Left colon (tissue), 2 donors: ENCODE results near the gene CTTNBP2. TPM values are rescaled to one million over a fixed set of nuclear protein-coding genes. Genes with fewer than 3 reads are reported as not detected.

ENCODE experiments used
- ATAC-seq: fragments of 200-7000 bp; cut with Tn5 transposase; one replicate; pipeline ENCODE4 v1.9.1; 2020; ENCODE audit warnings: mild to moderate bottlenecking, moderate library complexity
- DNase-seq, 2 donors: peaks; one replicate each; pipeline ENCODE4 v3.0.0-alpha.2; 2020
- intact Hi-C, 2 donors: fragments of 100-400 bp; cut with DNase I in 1 of 2; cut with micrococcal nuclease in 1 of 2; formaldehyde crosslinking; loops; one replicate each; pipeline versions ENCODE4 v1.11.2 to v1.14.0; 2022; cut with DNase I, micrococcal nuclease
- total RNA-seq, 2 donors: library from RNA; stranded (reverse); fragmentation: NEBNext Ultra II Directional; extraction: Animal tissue kit (Norgen Biotek cat#: 25700); gene quantifications; one replicate each; pipeline ENCODE4 v1.2.1, GENCODE V29; 2021
- donor health status: DM: no; HTN: no; CAD: no.
- donor health status: DM: yes; HTN: yes; CAD: no.

The CTTNBP2 gene
- total RNA-seq, 2 donors from 2014 or later, result 2.2 to 3.8 TPM

- ATAC-seq (no peak), DNase-seq (no peak)
- intact Hi-C loops, result no loop called here
Observed at GRCh38 chr7:117874191-117874700, 1.0 kb upstream of the CTTNBP2 start.

GRCh38 chr7:117872561-117873309 lies 506 bp downstream of the CTTNBP2 start:
- intact Hi-C loops, result no loop called here
- peak; percentile 42 for ATAC-seq

GRCh38 chr7:117871778-117872538 lies 1.3 kb downstream of the CTTNBP2 start:
- ATAC-seq (no peak), DNase-seq (peak in 1 of 2 donors; percentile 9)
- intact Hi-C loops, result no loop called here

More at GRCh38 chr7:117872561-117873309, 506 bp downstream of the CTTNBP2 start:
- DNase-seq, result peak in 1 of 2 donors; percentile 18

GRCh38 chr7:117871401-117871777 lies 1.9 kb downstream of the CTTNBP2 start:
- intact Hi-C loops, result no loop called here

GRCh38 chr7:117870448-117871130 lies 2.7 kb downstream of the CTTNBP2 start:
- intact Hi-C loops, result no loop called here
- DNase-seq (no peak), ATAC-seq (no peak)

More at GRCh38 chr7:117871401-117871777, 1.9 kb downstream of the CTTNBP2 start:
- DNase-seq (no peak), ATAC-seq (no peak)

GRCh38 chr7:117869374-117869773 lies 3.9 kb downstream of the CTTNBP2 start:
- intact Hi-C loops, result no loop called here
- ATAC-seq (no peak), DNase-seq (no peak)

- ATAC-seq (no peak), DNase-seq (no peak)
- intact Hi-C loops, result no loop called here
Observed at GRCh38 chr7:117863618-117864017, 9.6 kb downstream of the CTTNBP2 start.

GRCh38 chr7:117862378-117862777 lies 10.9 kb downstream of the CTTNBP2 start:
- DNase-seq, result no peak
- peak; percentile 58 for ATAC-seq
- intact Hi-C loops, result no loop called here

- ATAC-seq (no peak), DNase-seq (no peak)
- intact Hi-C loops, result no loop called here
Observed at GRCh38 chr7:117859246-117859812, 13.9 kb downstream of the CTTNBP2 start.

- ATAC-seq (no peak), DNase-seq (no peak)
- intact Hi-C loops, result no loop called here
Observed at GRCh38 chr7:117858712-117859111, 14.5 kb downstream of the CTTNBP2 start.

- ATAC-seq (no peak), DNase-seq (no peak)
- intact Hi-C loops, result no loop called here
Observed at GRCh38 chr7:117857718-117858117, 15.5 kb downstream of the CTTNBP2 start.

- intact Hi-C loops, result no loop called here
- ATAC-seq, result no peak
- DNase-seq, result no peak
Observed at GRCh38 chr7:117856196-117856595, 17.0 kb downstream of the CTTNBP2 start.

GRCh38 chr7:117854186-117854585 lies 19.1 kb downstream of the CTTNBP2 start:
- ATAC-seq (no peak), DNase-seq (no peak)
- intact Hi-C loops, result no loop called here

GRCh38 chr7:117848941-117849340 lies 24.3 kb downstream of the CTTNBP2 start:
- ATAC-seq (no peak), DNase-seq (no peak)
- intact Hi-C loops, result no loop called here

GRCh38 chr7:117844678-117845077 lies 28.6 kb downstream of the CTTNBP2 start:
- no peak for DNase-seq
- no peak for ATAC-seq
- intact Hi-C loops, result no loop called here

- ATAC-seq (no peak), DNase-seq (no peak)
- intact Hi-C loops, result no loop called here
Observed at GRCh38 chr7:117841611-117842010, 31.6 kb downstream of the CTTNBP2 start.

- intact Hi-C loops, result no loop called here
- DNase-seq (no peak), ATAC-seq (no peak)
Observed at GRCh38 chr7:117841011-117841410, 32.2 kb downstream of the CTTNBP2 start.

- intact Hi-C loops, result no loop called here
- DNase-seq (no peak), ATAC-seq (no peak)
Observed at GRCh38 chr7:117839507-117839906, 33.7 kb downstream of the CTTNBP2 start.

GRCh38 chr7:117837841-117838240 lies 35.4 kb downstream of the CTTNBP2 start:
- intact Hi-C loops, result no loop called here
- ATAC-seq (no peak), DNase-seq (no peak)
